SK-N-MC (cell line): ENCODE data around the gene STS.

Experiments used
- EZH2 ChIP-seq: fragments of 200-600 bp; sonication (generic); IDR thresholded peaks from one replicate; pipeline ENCODE4 v1.6.1; 2017; ENCODE audit warnings: antibody characterized with exemption
- POLR2AphosphoS5 ChIP-seq: IDR thresholded peaks from 2 replicates; pipeline ENCODE4 v1.6.1; 2012; ENCODE audit warnings: mild to moderate bottlenecking, low read depth, low read length, borderline replicate concordance

- TF ChIP-seq POLR2AphosphoS5 (no peak), EZH2 (no peak)
Measured at GRCh38 chrX:7132335-7133049, 15.0 kb upstream of the STS start.
